GM19099 (cell line): ENCODE results near the gene TBCE.

Experiments
- POLR2A ChIP-seq: IDR thresholded peaks from 3 replicates; pipeline ENCODE4 v1.6.1; 2011; ENCODE audit warnings: low read depth; ENCODE audit not compliant: insufficient read length; ENCODE audit errors: extremely low read depth

The TBCE gene

GRCh38 chr1:235468004-235468403 is 100.8 kb downstream of the TBCE start:
- no peak for TF ChIP-seq POLR2A

- no peak for TF ChIP-seq POLR2A
These were observed 101.7 kb downstream of the TBCE start for GRCh38 chr1:235468970-235469369.

- TF ChIP-seq POLR2A = no peak
These were observed 103.7 kb downstream of the TBCE start for GRCh38 chr1:235470741-235471439.

DNA sequence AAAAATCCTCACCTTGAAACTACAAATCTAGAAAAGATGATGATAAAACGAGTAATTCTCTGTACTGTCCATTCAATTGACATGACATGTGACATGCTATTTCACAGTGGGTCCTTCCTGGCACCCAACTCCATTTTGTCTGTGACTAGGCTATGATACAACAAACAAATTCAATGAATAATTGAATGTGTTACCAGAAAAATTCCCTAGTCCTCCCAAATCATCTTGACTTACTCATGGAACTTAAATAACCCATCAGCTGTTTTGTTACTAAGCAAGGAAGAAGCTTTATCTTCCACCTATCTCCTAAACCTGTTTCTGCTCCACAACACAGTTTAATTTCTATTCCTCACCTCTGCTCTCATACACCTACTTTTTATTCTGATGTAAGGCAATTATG is 106.6 kb downstream of the TBCE start:
- TF ChIP-seq POLR2A = no peak

GRCh38 chr1:235483090-235483489 is 115.9 kb downstream of the TBCE start:
- TF ChIP-seq POLR2A = no peak

DNA sequence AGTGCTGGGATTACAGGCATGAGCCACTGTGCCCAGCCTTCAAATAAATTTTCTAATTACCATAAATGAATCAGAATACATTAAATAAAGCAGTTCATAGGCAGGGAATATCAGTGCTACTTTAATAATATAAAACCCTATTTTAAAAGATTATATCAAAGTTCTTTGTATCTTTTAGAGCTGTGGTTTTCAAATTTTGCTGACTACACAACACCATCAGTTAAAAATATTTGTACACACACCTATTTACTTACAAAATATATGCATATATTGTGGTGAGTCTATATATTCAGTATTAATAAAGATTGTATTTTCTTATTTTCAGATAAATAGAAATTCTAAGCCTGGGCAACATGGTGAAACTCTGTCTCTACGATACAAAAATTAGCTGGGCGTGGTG is 118.3 kb downstream of the TBCE start:
- no peak for TF ChIP-seq POLR2A

DNA sequence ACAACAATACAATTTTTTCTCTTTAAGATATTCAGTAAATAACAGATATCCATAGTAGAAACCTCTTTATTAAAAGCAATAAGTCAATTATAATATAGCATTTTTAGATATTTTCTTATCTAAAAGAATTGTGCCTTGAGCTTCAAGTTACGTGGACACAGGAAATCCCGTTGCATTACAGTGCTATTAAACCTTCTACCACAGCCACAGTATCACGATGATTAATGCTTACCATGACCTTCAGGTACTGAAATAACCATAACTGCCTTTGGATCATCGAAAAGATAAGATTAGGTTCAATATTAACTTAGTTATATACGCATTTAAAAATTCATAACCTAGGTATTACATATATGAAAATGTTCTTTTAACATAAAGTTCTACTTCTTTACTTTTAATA is 119.1 kb downstream of the TBCE start:
- TF ChIP-seq POLR2A = no peak

GRCh38 chr1:235491644-235492043 is 124.4 kb downstream of the TBCE start:
- TF ChIP-seq POLR2A = no peak

GRCh38 chr1:235494531-235494930 is 127.3 kb downstream of the TBCE start:
- no peak for TF ChIP-seq POLR2A

- no peak for TF ChIP-seq POLR2A
These were observed 127.8 kb downstream of the TBCE start for GRCh38 chr1:235495030-235495429.

- no peak for TF ChIP-seq POLR2A
These were observed 128.3 kb downstream of the TBCE start for GRCh38 chr1:235495551-235495950.

- no peak for TF ChIP-seq POLR2A
These were observed 133.8 kb downstream of the TBCE start for GRCh38 chr1:235500971-235501540.
